DND-41 (cell line): Measurements from ENCODE around the gene SLC43A3.

Experiments used
- ATAC-seq: fragments of 200-7000 bp; cut with Tn5 transposase; 3 replicates; pipeline ENCODE4 v1.9.1; 2021; ENCODE audit warnings: low read depth; ENCODE audit not compliant: insufficient read depth
- DNase-seq: peaks from one replicate; pipeline ENCODE4 v3.0.0-alpha.2; 2020
- H2AFZ ChIP-seq: 2 replicates; pipeline ENCODE4 v1.6.0; 2012; ENCODE audit warnings: low read depth, low read length
- H3K27ac ChIP-seq: 2 replicates; pipeline ENCODE4 v1.5.1; 2012; ENCODE audit warnings: low read length, inconsistent platforms
- H3K27me3 ChIP-seq: fragments of 200-600 bp; sonication (generic); 2 replicates; pipeline ENCODE4 v1.6.0; 2012; ENCODE audit warnings: low read length, mild to moderate bottlenecking, inconsistent platforms; ENCODE audit not compliant: insufficient read depth, poor library complexity
- H3K36me3 ChIP-seq: 2 replicates; pipeline ENCODE4 v1.5.1; 2012; ENCODE audit warnings: low read length, inconsistent platforms; ENCODE audit not compliant: insufficient read depth
- H3K4me1 ChIP-seq: 2 replicates; pipeline ENCODE4 v1.5.1; 2012; ENCODE audit warnings: mild to moderate bottlenecking, low read length; ENCODE audit not compliant: insufficient read depth
- H3K4me2 ChIP-seq: 2 replicates; pipeline ENCODE4 v1.6.0; 2012; ENCODE audit warnings: mild to moderate bottlenecking, moderate library complexity, low read length, inconsistent platforms; ENCODE audit not compliant: insufficient read depth
- H3K4me3 ChIP-seq, 2 experiments: fragments of 200-600 bp in 1 of 2; shearing (Covaris generic) in 1 of 2; 2 replicates each; pipeline ENCODE4 v1.5.1; 2012 to 2016; ENCODE audit warnings: inconsistent platforms in 2 of 2, low read length in 2 of 2, mild to moderate bottlenecking in 2 of 2, low read depth in 1 of 2, moderate library complexity in 1 of 2
- H3K79me2 ChIP-seq: 2 replicates; pipeline ENCODE4 v1.6.0; 2012; ENCODE audit warnings: low read length, inconsistent platforms; ENCODE audit not compliant: insufficient read depth
- H3K9ac ChIP-seq: 2 replicates; pipeline ENCODE4 v1.6.0; 2012; ENCODE audit warnings: low read depth, mild to moderate bottlenecking, inconsistent platforms, low read length, moderate library complexity
- H3K9me3 ChIP-seq: 2 replicates; pipeline ENCODE4 v1.5.1; 2012; ENCODE audit warnings: low read length, moderate library complexity, mild to moderate bottlenecking, inconsistent platforms; ENCODE audit not compliant: insufficient read depth, severe bottlenecking
- H4K20me1 ChIP-seq: 2 replicates; pipeline ENCODE4 v1.6.0; 2012; ENCODE audit warnings: low read length; ENCODE audit not compliant: insufficient read depth
- CTCF ChIP-seq: IDR thresholded peaks from 2 replicates; pipeline ENCODE4 v1.5.1; 2012; ENCODE audit warnings: borderline replicate concordance, low read length, moderate library complexity, mild to moderate bottlenecking; ENCODE audit not compliant: poor library complexity, severe bottlenecking; ENCODE audit errors: extremely low read depth
- EZH2 ChIP-seq: IDR thresholded peaks from 3 replicates; pipeline ENCODE4 v1.6.1; 2012; ENCODE audit warnings: borderline replicate concordance, low read depth, mild to moderate bottlenecking, moderate library complexity, low read length, inconsistent platforms; ENCODE audit not compliant: severe bottlenecking

Gene SLC43A3

GRCh38 chr11:57375490-57375889 is 51.4 kb downstream of the SLC43A3 start:
- Histone ChIP-seq H3K4me2 (no peak overlapping the region), H3K79me2 (no peaks in the 10 kb centered on the region), H3K36me3 (no peaks in the 10 kb centered on the region), H3K27ac (no peak overlapping the region), H4K20me1 (no peaks in the 10 kb centered on the region; the same call in 1 of the 2 replicates), H3K4me3 (no peak overlapping the region), H2AFZ (no peak overlapping the region), H3K27me3 (no peaks in the 10 kb centered on the region), H3K4me1 (no peaks in the 10 kb centered on the region), H3K9ac (no peak overlapping the region), H3K9me3 (no peaks in the 10 kb centered on the region)
- ATAC-seq: no peak
- TF ChIP-seq EZH2 (no peak), CTCF (no peak)
- DNase-seq: no peak

- no peaks in the 10 kb centered on the region for H3K4me1 ChIP-seq
- H3K9me3 ChIP-seq: no peaks in the 10 kb centered on the region
- no peaks in the 10 kb centered on the region for H3K36me3 ChIP-seq
- no peak overlapping the region for H3K9ac ChIP-seq
- no peak for DNase-seq
- no peak overlapping the region for H3K27ac ChIP-seq
- H2AFZ ChIP-seq: no peak overlapping the region
- no peak for TF ChIP-seq EZH2
- no peak for TF ChIP-seq CTCF
- no peak for ATAC-seq
- no peaks in the 10 kb centered on the region for H3K79me2 ChIP-seq
- no peaks in the 10 kb centered on the region for H3K27me3 ChIP-seq
- H4K20me1 ChIP-seq: no peaks in the 10 kb centered on the region; the same call in 1 of the 2 replicates
- H3K4me3 ChIP-seq: no peak overlapping the region
- no peak overlapping the region for H3K4me2 ChIP-seq
Measured at GRCh38 chr11:57374966-57375365, 52.0 kb downstream of the SLC43A3 start.

GRCh38 chr11:57373146-57373545 is 53.8 kb downstream of the SLC43A3 start:
- Histone ChIP-seq H3K79me2 (no peaks in the 10 kb centered on the region), H3K4me3 (no peak overlapping the region), H2AFZ (no peak overlapping the region), H3K27me3 (no peaks in the 10 kb centered on the region), H4K20me1 (no peaks in the 10 kb centered on the region; the same call in 1 of the 2 replicates), H3K4me1 (no peaks in the 10 kb centered on the region), H3K27ac (no peak overlapping the region), H3K36me3 (no peaks in the 10 kb centered on the region), H3K9ac (no peak overlapping the region), H3K9me3 (no peaks in the 10 kb centered on the region), H3K4me2 (no peak overlapping the region)
- no peak for ATAC-seq
- TF ChIP-seq EZH2 (no peak), CTCF (no peak)
- DNase-seq: no peak

- ATAC-seq (no peak), DNase-seq (no peak)
- no peaks in the 10 kb centered on the region for H3K27me3 ChIP-seq
- H3K27ac ChIP-seq: no peak overlapping the region
- no peak overlapping the region for H2AFZ ChIP-seq
- H3K4me3 ChIP-seq: no peak overlapping the region
- no peaks in the 10 kb centered on the region for H3K9me3 ChIP-seq
- TF ChIP-seq EZH2: no peak
- TF ChIP-seq CTCF: no peak
- H3K4me1 ChIP-seq: no peaks in the 10 kb centered on the region
- H3K9ac ChIP-seq: no peak overlapping the region
- H3K79me2 ChIP-seq: no peaks in the 10 kb centered on the region
- H3K4me2 ChIP-seq: no peak overlapping the region
- H4K20me1 ChIP-seq: no peaks in the 10 kb centered on the region
- H3K36me3 ChIP-seq: no peaks in the 10 kb centered on the region
Measured at GRCh38 chr11:57370941-57371340, 56.0 kb downstream of the SLC43A3 start.
